ENCODE data around the gene COL6A1.

COL6A1 gene

DNA sequence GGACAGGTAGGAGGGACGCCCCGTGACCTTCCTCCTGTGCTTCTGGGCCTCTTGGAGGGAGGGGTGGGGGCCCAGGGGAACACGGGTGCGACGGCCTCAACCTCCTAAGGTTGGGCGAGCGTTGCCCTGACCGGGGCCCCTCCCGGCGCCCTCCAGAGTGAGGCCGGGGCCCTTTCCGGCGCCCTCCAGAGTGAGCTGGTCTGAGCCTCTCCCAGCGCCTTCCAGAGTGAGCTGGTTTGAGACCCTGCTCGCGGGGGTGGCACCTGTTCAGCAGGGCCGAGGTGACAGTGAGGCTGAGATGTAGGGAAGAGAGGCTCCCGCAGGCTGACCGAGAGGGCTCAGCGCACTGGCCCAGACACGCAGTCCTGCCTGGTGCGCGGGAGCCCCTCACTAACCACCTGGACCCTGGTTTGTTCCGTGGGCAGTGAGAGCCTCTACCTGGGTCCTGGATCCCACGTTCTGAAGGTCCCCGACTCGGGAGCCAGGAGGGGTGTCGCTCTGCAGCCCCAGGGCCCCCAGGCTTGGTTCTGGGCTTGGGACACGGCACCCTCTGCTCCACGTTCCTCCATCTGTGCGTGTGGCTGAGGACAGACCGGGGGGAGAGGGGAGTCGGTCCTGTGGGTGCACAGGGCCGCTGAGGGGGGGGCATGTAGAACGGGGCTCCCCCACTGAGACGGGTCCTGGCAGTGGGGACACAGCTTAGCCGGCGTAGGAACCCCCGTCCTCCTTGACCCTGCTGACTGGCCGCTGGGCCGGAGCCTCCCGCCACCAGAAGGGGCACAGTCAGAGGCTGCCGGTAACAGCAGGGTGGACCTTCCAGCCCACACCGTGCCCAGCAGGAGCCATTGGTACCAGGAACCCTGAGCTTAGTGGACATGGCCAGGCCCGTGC lies 1.4 kb downstream of the COL6A1 start:
- DNase-seq (ENCODE audit: low read depth), result peak; percentile 49

DNA sequence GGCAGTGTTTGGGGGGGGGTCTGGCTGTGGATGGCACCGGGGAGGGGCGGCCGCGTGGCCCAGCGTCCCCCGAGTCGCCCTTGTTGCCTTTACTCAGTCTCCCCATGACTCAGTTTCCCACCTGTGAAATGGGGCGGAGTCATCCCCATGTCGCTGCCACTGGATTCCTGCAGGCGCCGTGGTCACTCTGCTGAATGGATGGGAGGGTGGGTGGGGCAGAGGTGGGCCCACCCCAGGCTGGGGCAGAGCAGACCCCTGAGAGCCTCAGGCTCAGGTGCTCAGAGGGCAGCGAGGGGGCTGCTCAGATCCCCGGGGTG lies 2.0 kb downstream of the COL6A1 start:
- DNase-seq (ENCODE audit: low read depth), result no peak

DNA sequence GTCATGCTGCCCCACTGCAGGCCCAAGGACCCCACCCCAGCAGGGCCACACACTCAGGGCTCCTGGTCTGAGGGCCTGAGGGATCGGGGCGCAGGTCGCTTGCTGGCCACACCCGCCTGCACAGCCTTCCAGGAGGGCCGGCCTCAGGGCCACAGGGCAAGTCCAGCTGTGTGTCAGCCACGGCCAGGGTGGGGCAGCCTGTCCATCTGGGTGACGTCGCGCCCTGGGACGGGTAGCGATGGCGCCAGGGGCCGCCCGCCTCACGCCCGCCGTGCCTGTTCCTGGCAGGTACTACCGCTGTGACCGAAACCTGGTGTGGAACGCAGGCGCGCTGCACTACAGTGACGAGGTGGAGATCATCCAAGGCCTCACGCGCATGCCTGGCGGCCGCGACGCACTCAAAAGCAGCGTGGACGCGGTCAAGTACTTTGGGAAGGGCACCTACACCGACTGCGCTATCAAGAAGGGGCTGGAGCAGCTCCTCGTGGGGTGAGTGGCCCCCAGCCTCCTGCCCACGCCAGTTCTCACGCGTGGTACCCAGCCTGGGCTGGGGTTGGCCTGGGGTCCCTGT lies 2.5 kb downstream of the COL6A1 start:
- no peak for DNase-seq (ENCODE audit: low read depth)

DNA sequence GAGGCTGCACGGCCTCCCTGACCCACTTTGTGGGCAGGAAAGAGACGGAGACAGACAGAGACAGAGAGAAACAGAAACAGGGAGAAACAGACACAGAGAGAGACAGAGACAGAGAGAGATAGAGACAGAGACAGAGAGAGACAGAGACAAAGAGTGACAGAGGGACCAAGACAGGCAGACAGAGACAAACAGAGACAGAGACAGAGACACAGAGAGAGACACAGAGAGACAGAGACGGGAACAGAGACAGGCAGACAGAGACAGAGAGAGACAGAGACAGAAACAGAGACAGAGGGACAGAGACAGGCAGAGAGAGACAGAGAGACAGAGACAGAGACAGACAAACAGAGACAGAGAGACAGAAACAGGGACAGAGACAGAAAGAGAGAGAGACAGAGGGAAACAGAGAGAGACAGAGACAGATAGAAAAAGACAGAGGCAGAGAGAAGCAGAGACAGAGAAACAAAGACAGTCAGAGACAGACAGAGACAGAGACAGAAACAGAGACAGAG lies 3.1 kb downstream of the COL6A1 start:
- no peak for DNase-seq (ENCODE audit: low read depth)

DNA sequence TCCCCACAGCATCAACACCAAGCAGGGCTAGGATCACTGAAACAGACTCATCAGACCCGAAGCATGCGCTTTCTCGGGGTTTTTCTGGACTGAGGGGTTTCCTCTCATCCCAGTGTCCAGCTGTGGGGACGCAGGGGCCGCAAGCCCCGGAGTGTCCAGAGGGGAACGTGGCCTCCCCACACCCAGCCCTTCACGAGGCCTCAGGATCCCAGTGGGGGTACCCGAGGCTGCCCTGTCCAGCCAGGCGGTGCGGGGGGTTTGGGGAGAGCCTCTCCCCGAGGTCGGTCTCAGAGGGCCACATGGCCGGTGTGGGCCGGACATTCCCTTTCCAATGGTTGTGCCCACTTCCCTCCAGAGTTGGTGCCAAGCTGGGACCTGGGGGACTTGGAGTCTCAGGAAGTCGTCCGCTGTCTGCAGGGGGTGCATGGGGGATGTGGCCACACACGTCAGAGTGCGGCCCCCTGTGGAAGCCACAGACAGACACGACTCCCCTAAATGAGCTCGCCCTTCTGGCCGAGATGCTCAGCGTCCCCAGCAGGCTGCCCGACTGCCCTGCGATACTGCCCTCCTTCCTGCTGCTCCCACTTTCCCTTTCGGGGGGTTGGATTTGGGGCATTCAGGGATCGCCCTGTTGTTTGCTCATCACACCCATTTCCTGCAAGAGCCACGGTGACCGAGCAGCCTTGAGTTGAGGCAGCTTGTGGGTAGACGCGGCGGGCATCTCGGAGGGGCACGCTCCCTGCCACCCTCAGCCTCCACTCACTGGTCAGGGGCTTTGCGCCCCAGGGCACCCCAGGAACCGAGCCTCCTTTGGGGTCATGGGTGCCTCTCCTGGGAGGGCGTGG lies 4.1 kb downstream of the COL6A1 start:
- no peak for DNase-seq (ENCODE audit: low read depth)

DNA sequence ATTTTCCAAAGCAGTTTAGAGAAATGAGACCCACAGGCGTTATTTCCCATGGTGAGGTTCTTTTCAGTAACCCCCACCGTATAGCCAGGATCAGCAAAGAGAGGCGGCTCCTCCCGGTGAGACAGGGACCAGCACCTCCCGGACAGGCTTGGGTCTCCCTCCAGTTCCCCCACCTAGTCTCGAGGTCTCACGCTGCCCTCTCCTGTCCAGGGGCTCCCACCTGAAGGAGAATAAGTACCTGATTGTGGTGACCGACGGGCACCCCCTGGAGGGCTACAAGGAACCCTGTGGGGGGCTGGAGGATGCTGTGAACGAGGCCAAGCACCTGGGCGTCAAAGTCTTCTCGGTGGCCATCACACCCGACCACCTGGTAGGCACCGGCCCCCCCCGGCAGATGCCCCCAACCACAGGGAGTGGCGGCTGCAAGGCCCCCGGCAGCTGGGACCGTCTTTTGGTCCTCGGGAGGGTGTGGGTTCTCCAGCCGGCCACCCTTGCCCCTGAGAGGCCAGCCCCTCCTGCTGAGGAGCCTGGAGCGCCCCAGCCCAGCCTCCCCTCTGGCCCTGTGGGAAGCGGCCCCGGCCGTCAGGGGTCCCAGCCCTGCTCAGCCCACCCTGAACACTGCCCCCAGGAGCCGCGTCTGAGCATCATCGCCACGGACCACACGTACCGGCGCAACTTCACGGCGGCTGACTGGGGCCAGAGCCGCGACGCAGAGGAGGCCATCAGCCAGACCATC lies 4.9 kb downstream of the COL6A1 start:
- DNase-seq (ENCODE audit: low read depth), result no peak

GRCh38 chr21:45987121-45987711 lies 5.6 kb downstream of the COL6A1 start:
- no peak for DNase-seq (ENCODE audit: low read depth)

- DNase-seq (ENCODE audit: low read depth), result no peak
These were observed 7.1 kb downstream of the COL6A1 start for GRCh38 chr21:45988366-45989347.

DNA sequence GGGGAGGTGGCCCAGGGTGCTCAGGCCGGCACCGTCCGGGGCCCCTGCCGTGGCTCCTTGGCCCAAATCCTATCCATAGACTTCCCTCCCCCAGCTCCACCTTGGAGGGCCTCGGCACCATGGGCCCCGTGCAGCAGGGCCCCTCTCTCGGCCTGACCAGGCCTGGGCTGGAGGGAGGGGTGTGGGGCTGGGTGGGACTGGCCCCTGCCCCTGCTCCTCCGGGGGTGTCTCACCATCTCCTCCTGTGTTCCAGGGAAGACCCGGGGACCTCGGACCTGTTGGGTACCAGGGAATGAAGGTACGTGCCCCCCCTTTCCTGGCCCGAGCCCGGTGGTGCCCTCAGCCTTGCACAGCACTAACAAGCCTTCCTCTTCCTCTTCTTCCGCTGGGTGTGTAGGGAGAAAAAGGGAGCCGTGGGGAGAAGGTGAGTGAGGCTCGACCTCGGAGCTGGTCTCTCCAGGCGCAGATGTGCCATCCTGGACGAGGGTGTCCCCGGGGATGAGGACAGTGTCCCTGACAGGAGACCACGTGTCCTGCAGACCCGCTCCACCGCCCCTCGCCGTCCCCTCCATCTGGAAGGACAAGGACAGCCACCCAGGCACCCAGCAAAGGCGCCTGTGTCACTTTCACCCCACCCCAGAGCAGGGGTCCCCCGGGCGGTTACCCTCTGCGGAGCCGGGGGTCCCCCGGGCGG lies 7.9 kb downstream of the COL6A1 start:
- DNase-seq (ENCODE audit: low read depth), result no peak

GRCh38 chr21:45990049-45990711 lies 8.6 kb downstream of the COL6A1 start:
- DNase-seq (ENCODE audit: low read depth), result no peak

DNA sequence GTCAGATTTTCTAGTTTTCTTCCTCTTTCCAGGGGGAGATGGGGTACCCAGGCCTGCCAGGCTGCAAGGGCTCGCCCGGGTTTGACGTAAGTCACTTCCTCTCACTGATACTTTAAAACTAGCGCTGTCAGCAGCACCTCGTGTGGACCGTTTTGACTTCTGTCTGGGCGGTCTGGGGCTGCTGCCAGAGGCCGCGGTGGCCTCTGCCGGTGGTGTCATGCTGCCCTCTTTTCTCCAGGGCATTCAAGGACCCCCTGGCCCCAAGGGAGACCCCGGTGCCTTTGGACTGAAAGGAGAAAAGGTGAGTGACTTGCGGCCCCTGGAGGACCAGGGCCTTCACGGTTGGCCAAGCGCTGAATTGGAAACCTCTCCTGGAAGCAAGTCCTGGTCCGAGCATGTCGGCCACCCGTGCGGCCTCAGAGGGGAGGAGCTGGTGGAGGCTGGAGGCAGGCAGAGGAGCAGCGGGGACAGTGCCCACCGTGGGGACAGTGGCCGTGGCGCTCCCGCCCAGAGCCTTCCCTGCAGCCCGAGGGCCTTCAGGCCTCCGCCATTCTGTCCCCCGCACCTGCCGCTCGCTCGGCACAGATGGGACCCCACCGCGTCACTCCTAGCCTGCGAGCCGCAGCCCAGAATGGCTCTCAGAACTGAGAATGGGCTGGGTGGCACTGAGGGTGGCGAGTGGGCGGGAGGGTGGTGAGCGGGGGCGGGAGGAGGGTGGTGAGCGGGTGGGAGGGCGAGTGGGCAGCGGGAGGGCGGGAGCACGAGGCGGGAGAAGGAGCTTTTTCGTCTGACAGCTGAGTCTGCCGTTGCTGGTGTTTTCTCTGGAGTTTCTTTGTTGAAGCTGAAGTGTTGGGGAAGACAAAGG lies 9.4 kb downstream of the COL6A1 start:
- no peak for DNase-seq (ENCODE audit: low read depth)

- no peak for DNase-seq (ENCODE audit: low read depth)
These were observed 10.2 kb downstream of the COL6A1 start for GRCh38 chr21:45991606-45992300.

DNA sequence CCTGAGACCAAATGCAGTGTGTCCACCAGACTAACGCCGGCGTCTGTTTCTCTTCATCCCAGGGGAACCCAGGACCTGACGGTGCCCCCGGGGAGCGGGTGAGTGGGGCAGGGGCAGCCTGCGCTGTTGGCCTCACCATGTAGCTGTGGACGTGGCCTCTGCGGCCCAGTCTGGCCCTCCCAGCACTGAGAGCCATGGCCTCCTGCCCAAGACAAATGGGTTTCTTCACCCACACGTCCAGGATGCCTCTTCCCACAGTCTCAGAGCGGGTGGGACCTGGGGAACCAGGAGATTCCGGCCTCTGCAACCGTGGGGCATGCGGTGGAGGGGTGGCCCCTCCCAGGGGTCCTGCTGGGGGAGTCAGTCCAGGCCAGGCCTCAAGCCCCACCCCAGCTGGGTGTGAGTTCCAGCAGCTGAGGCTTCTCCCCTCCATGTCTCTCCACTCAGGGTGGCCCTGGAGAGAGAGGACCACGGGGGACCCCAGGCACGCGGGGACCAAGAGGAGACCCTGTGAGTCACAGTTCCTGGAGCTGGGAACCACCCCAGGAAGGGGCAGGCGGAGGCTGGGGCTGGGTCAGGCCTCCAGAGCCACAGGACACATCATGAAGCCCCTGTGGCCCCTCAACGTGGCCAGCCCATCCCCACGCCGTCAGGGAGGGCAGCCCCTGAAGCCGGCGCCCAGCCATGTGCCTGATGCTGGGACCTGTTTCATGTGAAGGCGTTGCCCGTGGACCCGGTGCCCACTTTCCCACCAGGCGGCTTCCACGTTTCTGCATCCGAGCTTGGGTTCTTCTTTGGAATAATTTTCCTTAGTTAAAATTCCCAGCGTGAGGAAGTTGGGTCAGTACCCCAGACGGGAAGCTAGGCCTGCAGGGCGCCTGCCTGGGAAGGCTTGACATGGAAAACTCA lies 11.0 kb downstream of the COL6A1 start:
- DNase-seq (ENCODE audit: low read depth), result no peak

DNA sequence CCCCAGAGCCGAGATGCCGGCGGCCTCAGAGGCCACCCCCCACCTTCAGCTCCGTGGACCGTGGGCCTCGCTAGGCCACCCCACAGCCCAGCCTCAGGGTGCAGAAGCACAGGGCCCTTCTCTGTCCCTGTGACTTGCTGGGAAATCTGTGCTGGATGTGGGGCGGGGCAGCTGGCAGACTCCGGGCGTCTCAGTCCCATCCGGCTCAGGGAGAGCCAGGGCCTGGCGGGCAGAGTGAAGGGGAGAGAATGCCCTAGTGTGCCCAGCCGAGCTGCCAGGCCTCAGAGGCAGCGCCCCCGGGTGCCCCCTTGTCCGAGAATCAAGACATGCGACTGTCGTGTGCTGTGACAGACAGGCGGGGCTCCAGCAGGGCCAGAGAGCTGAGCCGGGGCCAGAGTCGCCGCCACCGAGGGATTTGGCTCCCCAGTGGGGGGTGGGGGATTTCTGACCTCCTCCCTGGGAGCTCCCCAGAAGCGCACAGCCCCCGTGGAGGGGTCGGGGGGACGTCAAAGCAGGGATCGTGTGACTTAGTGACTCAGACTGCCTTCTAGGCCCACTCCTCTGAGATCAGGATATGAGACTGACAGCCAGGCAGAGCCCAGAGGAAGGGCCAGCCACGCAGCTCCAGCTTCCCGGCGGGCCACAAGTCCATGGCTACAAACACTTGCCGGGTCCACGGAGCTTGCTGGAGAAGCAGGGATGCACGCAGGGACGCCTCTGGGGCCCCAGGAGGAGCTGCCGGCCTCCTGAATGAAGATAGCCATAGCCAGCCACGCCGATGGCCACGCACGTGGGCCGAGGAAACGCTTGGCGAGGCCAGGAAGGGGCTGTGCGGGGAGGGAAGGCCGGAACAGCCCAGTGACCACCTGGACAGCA lies 11.9 kb downstream of the COL6A1 start:
- DNase-seq (ENCODE audit: low read depth), result no peak

DNA sequence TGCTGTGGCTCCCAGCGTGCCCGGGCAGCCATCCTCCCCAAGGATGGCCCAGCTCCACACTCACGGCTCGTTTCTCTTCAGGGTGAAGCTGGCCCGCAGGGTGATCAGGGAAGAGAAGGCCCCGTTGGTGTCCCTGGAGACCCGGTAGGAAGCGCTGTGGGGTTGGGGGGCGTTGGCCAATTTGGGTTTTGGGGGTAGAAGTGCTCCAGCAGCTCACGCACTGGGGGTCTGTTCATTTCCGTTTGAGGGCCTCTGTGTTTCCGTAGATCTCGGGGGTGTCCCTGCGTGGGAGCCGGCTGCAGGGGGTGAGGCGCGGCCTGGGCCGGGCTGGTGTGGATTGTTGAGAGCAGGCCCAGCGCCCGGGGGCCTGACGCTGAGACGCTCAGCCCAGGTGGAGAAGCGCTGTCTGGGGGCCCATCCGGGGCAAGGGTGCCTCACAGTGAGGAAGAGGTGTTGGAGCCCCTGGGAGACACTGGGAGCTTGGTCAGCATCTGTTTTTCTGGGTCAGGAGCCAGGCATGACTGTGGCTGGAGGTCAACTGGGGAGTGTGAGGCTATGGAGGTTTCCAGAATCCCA lies 12.6 kb downstream of the COL6A1 start:
- no peak for DNase-seq (ENCODE audit: low read depth)

Data from ELR (cell line).